ENCODE measurements around the gene CACNA1D.

DNA sequence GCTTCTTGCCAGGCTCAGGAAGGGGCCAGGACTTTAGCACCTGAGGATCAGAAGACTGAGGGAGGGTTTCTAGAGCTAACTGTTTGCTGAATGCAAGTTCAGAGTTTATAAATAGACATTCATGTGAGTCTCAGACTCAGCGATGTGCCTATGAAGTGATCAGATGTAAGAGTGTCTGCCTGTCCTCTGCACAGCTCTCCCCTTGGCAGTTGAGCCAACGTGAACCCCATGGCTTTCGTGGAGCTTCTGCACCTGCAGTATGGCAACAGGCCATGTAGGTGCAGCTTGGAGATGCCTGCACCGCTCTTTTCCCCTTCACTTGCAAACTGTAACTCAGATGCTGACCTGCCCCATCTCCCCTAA lies 209.9 kb downstream of the CACNA1D start:
- no peak for TF ChIP-seq POLR2AphosphoS5 (IDR thresholded peaks at IDR 0.05; ENCODE audit: borderline replicate concordance, low read depth, low read length)
- TF ChIP-seq EZH2 (IDR thresholded peaks at IDR 0.05) = no peak
- no peak for TF ChIP-seq FOXP2 (optimal IDR thresholded peaks at IDR 0.05; ENCODE audit: control extremely low read depth, extremely low read length, insufficient read depth)
